K562 (cell line): ENCODE data around the gene LRIT1. TPM values are rescaled to one million over a fixed set of nuclear protein-coding genes. Genes with fewer than 3 reads are reported as not detected.
A peak's percentile ranks its signal among the peaks of the same experiment; 100 is the strongest.

Experiments used
- CEBPB ChIP-seq: fragments of 450-650 bp; IDR thresholded peaks from 2 replicates; pipeline ENCODE4 v1.6.1; 2016; ENCODE audit warnings: missing genetic modification characterization, missing compliant biosample characterization
- CREM ChIP-seq: IDR thresholded peaks from 2 replicates; pipeline ENCODE4 v1.6.1; 2014; ENCODE audit warnings: antibody characterized with exemption, low read depth
- GTF3C2 ChIP-seq: IDR thresholded peaks from 3 replicates; pipeline ENCODE4 v1.6.1; 2011; ENCODE audit warnings: borderline replicate concordance, mild to moderate bottlenecking, moderate library complexity; ENCODE audit not compliant: insufficient read length; ENCODE audit errors: extremely low read depth
- LCOR ChIP-seq: sonication (generic); formaldehyde crosslinking; IDR thresholded peaks from 2 replicates; pipeline ENCODE4 v1.8.0; 2022; ENCODE audit warnings: mild to moderate bottlenecking, missing genetic modification reagents
- MGA ChIP-seq: fragments of 450-650 bp; IDR thresholded peaks from 2 replicates; pipeline ENCODE4 v1.6.1; 2016; ENCODE audit warnings: mild to moderate bottlenecking, moderate library complexity
- RBM17 ChIP-seq: fragments of 200-400 bp; formaldehyde crosslinking; IDR thresholded peaks from 2 replicates; pipeline ENCODE4 v1.6.1; 2017; ENCODE audit warnings: low read depth, mild to moderate bottlenecking, low read length, borderline replicate concordance
- STAT5B ChIP-seq: fragments of 250-450 bp; sonication (Bioruptor Pico); IDR thresholded peaks from 2 replicates; pipeline ENCODE4 v1.8.0; 2021; ENCODE audit warnings: mild to moderate bottlenecking, inconsistent platforms
- TCF7 ChIP-seq: sonication (generic); IDR thresholded peaks from 2 replicates; pipeline ENCODE4 v1.6.1; 2016; ENCODE audit warnings: antibody characterized with exemption, borderline replicate concordance
- XRCC5 ChIP-seq: fragments of 200-400 bp; formaldehyde crosslinking; IDR thresholded peaks from 2 replicates; pipeline ENCODE4 v1.6.1; 2017; ENCODE audit warnings: low read depth, mild to moderate bottlenecking, low read length
- polyA plus RNA-seq, 8 experiments: library from polyadenylated mRNA; depleted of rRNA in 4 of 8; stranded (reverse) in 5 of 8; unstranded in 3 of 8; fragments of >200 nt; fragmentation: Nextera tagmentation in 2 of 8; fragmentation: Illumina TruSeq in 1 of 8; extraction: Ambion mirVana in 2 of 8; extraction: Trizol in 1 of 8; gene quantifications; 2 replicates each; pipeline versions ENCODE4 v1.2.1 to v1.2.3, GENCODE V29; 2011 to 2014; ENCODE audit warnings: inconsistent platforms in 1 of 8, missing spikeins in 1 of 8
- total RNA-seq, 7 experiments: library from RNA; depleted of rRNA in 6 of 7; stranded (reverse); fragments of >200 nt in 6 of 7; fragmentation: Illumina TruSeq in 2 of 7; extraction: Trizol in 2 of 7; gene quantifications; 2 replicates each; pipeline versions ENCODE4 v1.2.1 to v1.2.3, GENCODE V29; 2011 to 2021; ENCODE audit warnings: low replicate concordance in 1 of 7

The LRIT1 gene
- total and polyA plus RNA-seq, 9 of the 15 experiments (the other 6 are each of a cell fraction or from before 2014, with no cell fraction given): not detected

GRCh38 chr10:84214612-84215235 lies 26.6 kb downstream of the LRIT1 start (continued):
- TF ChIP-seq STAT5B: no peak
- no peak for TF ChIP-seq XRCC5
- no peak for TF ChIP-seq MGA
- 0 out of 2 replicates have a peak, but pooled peaks have one; percentile 31 for TF ChIP-seq CREM
- no peak for TF ChIP-seq TCF7
- no peak for TF ChIP-seq GTF3C2
- TF ChIP-seq LCOR: no peak
- peak; percentile 58 for TF ChIP-seq CEBPB (tag)
- no peak for TF ChIP-seq RBM17
